ENCODE results near the gene DOCK1.

The DOCK1 gene

GRCh38 chr10:127024685-127025435 is 119.6 kb downstream of the DOCK1 start:
- H3K9me3 ChIP-seq (replicated peaks; ENCODE audit: insufficient read depth, low read length) = no peaks in the 10 kb centered on the region
- no peak overlapping the region for H3K9ac ChIP-seq (ENCODE audit: low read length)
- no peak overlapping the region for H3K27ac ChIP-seq (ENCODE audit: low read length)
- H3K4me3 ChIP-seq (ENCODE audit: low read length) = no peak overlapping the region
- H3K9me2 ChIP-seq (replicated peaks; ENCODE audit: insufficient read depth, low read length) = no peaks in the 10 kb centered on the region
- H4K20me1 ChIP-seq (ENCODE audit: insufficient read depth, low read length) = no peaks in the 10 kb centered on the region
- H3K4me1 ChIP-seq (ENCODE audit: low read length) = no peaks in the 10 kb centered on the region
- H3K4me2 ChIP-seq (ENCODE audit: low read depth, low read length) = no peak overlapping the region
- H3K79me2 ChIP-seq (ENCODE audit: low read length) = no peaks in the 10 kb centered on the region
- H3K27me3 ChIP-seq (replicated peaks; ENCODE audit: insufficient read depth, low read length) = no peaks in the 10 kb centered on the region
- no peaks in the 10 kb centered on the region for H3K36me3 ChIP-seq (replicated peaks; ENCODE audit: insufficient read depth, low read length)
- no peak for DNase-seq
- no peak overlapping the region for H2AFZ ChIP-seq (ENCODE audit: low read length)
- no peaks in the 10 kb centered on the region for H3F3A ChIP-seq (ENCODE audit: insufficient read depth, low read length)
- TF ChIP-seq CTCF (IDR thresholded peaks at IDR 0.05; ENCODE audit: low read length) = no peak
- no peak for TF ChIP-seq EZH2phosphoT487 (IDR thresholded peaks at IDR 0.05; ENCODE audit: low read length)
- TF ChIP-seq EZH2 (optimal IDR thresholded peaks at IDR 0.05; ENCODE audit: low read depth, low read length) = no peak

DNA sequence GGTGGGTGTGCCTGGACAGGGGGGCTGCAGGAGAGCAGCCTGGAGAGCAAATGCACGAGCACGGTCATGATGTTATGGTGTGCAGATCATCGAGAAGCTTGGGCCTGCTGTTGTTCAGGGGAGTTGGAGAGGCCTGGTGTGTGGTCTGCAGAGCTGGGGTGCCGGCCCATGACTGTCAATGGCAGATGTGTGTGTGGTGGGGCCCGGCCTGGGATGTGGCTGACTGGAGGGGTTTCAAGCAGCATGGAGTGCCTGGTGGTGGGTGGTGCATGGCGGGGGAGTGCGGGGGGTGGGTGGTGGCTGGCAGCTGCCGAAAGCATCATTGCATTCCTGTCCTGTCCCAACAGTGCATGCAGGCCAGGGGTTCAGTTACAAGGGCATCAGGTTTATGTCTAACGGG is 122.6 kb downstream of the DOCK1 start:
- Histone ChIP-seq H3F3A (ENCODE audit: insufficient read depth, low read length) (no peaks in the 10 kb centered on the region), H3K4me3 (ENCODE audit: low read length) (no peak overlapping the region), H3K4me2 (ENCODE audit: low read depth, low read length) (no peak overlapping the region), H3K27ac (ENCODE audit: low read length) (no peak overlapping the region), H3K27me3 (replicated peaks; ENCODE audit: insufficient read depth, low read length) (no peaks in the 10 kb centered on the region), H3K9me2 (replicated peaks; ENCODE audit: insufficient read depth, low read length) (no peaks in the 10 kb centered on the region), H3K36me3 (replicated peaks; ENCODE audit: insufficient read depth, low read length) (no peaks in the 10 kb centered on the region), H2AFZ (ENCODE audit: low read length) (no peak overlapping the region), H3K9ac (ENCODE audit: low read length) (no peak overlapping the region), H3K79me2 (ENCODE audit: low read length) (no peaks in the 10 kb centered on the region), H3K4me1 (ENCODE audit: low read length) (no peaks in the 10 kb centered on the region), H4K20me1 (ENCODE audit: insufficient read depth, low read length) (no peaks in the 10 kb centered on the region), H3K9me3 (replicated peaks; ENCODE audit: insufficient read depth, low read length) (no peaks in the 10 kb centered on the region)
- DNase-seq = no peak
- TF ChIP-seq CTCF (IDR thresholded peaks at IDR 0.05; ENCODE audit: low read length) = no peak

GRCh38 chr10:127028556-127028955 is 123.3 kb downstream of the DOCK1 start:
- Histone ChIP-seq H3K9me3 (replicated peaks; ENCODE audit: insufficient read depth, low read length) (no peaks in the 10 kb centered on the region), H3K9ac (ENCODE audit: low read length) (no peak overlapping the region), H3K4me2 (ENCODE audit: low read depth, low read length) (no peak overlapping the region), H4K20me1 (ENCODE audit: insufficient read depth, low read length) (no peaks in the 10 kb centered on the region), H3K4me1 (ENCODE audit: low read length) (no peaks in the 10 kb centered on the region), H3K9me2 (replicated peaks; ENCODE audit: insufficient read depth, low read length) (no peaks in the 10 kb centered on the region), H3K27me3 (replicated peaks; ENCODE audit: insufficient read depth, low read length) (no peaks in the 10 kb centered on the region), H2AFZ (ENCODE audit: low read length) (no peak overlapping the region), H3F3A (ENCODE audit: insufficient read depth, low read length) (no peaks in the 10 kb centered on the region), H3K79me2 (ENCODE audit: low read length) (no peaks in the 10 kb centered on the region), H3K36me3 (replicated peaks; ENCODE audit: insufficient read depth, low read length) (no peaks in the 10 kb centered on the region), H3K27ac (ENCODE audit: low read length) (no peak overlapping the region), H3K4me3 (ENCODE audit: low read length) (no peak overlapping the region)
- no peak for TF ChIP-seq EZH2 (optimal IDR thresholded peaks at IDR 0.05; ENCODE audit: low read depth, low read length)
- no peak for TF ChIP-seq EZH2phosphoT487 (IDR thresholded peaks at IDR 0.05; ENCODE audit: low read length)
- no peak for TF ChIP-seq CTCF (IDR thresholded peaks at IDR 0.05; ENCODE audit: low read length)
- DNase-seq = no peak

All from MM.1S (cell line).